Measurements from ENCODE around the gene RNF223.
A peak's percentile ranks its signal among the peaks of the same experiment; 100 is the strongest.
"Not testable (repeated sequence)": the region's sequence is repeated elsewhere in the genome, so short reads cannot be mapped to it uniquely, and the experiment has no call there.

RNF223 gene

GRCh38 chr1:1087351-1088028, 13.4 kb upstream of the RNF223 start:
- no peak for DNase-seq

- DNase-seq = peak in 1 of 4 experiments; percentile 1
These were observed 12.8 kb upstream of the RNF223 start for GRCh38 chr1:1086911-1087341.

GRCh38 chr1:1085911-1086841, 12.1 kb upstream of the RNF223 start:
- DNase-seq = peak in 1 of 4 experiments; percentile 1

- DNase-seq = no peak
These were observed 11.2 kb upstream of the RNF223 start for GRCh38 chr1:1085171-1085841.

GRCh38 chr1:1084372-1085170, 10.5 kb upstream of the RNF223 start:
- peak in 1 of 4 experiments; percentile 3 for DNase-seq

- peak in 1 of 4 experiments; percentile 1 for DNase-seq
These were observed 9.6 kb upstream of the RNF223 start for GRCh38 chr1:1083416-1084371.

- peak in 1 of 4 experiments; percentile 2 for DNase-seq
These were observed 8.8 kb upstream of the RNF223 start for GRCh38 chr1:1082776-1083415.

GRCh38 chr1:1082239-1082775, 8.2 kb upstream of the RNF223 start:
- DNase-seq = peak in 1 of 4 experiments; percentile 1

GRCh38 chr1:1081311-1082238, 7.5 kb upstream of the RNF223 start:
- no peak for DNase-seq

GRCh38 chr1:1080951-1081310, 6.8 kb upstream of the RNF223 start:
- DNase-seq = peak in 1 of 4 experiments; percentile 1

- peak in 1 of 4 experiments; percentile 10 for DNase-seq
These were observed 6.1 kb upstream of the RNF223 start for GRCh38 chr1:1080122-1080757.

- peak; percentile 33 to 59 (median 54) for DNase-seq
These were observed 5.5 kb upstream of the RNF223 start for GRCh38 chr1:1079408-1080121.

GRCh38 chr1:1077396-1077795, 3.3 kb upstream of the RNF223 start:
- DNase-seq = not testable (repeated sequence)

GRCh38 chr1:1075148-1075935, 1.2 kb upstream of the RNF223 start:
- DNase-seq = peak in 1 of 4 experiments; percentile 2

- peak in 1 of 4 experiments; percentile 1 for DNase-seq
These were observed 583 bp upstream of the RNF223 start for GRCh38 chr1:1074631-1075147.

All from suppressor macrophage (primary cell).